Parathyroid adenoma (tissue), 2 donors: ENCODE measurements around the gene QRICH1.

Experiments used
- H2AFZ ChIP-seq: fragments of 300-600 bp; sonication (generic); one replicate; pipeline ENCODE4 v1.7.0; 2017; ENCODE audit warnings: antibody characterized with exemption, mild to moderate bottlenecking
- H3K27ac ChIP-seq: fragments of 300-600 bp; sonication (generic); one replicate; pipeline ENCODE4 v1.7.0; 2017
- H3K27me3 ChIP-seq: fragments of 300-600 bp; sonication (generic); one replicate; pipeline ENCODE4 v1.7.0; 2017; ENCODE audit warnings: low read length; ENCODE audit not compliant: control insufficient read depth, insufficient read depth
- H3K36me3 ChIP-seq: fragments of 300-600 bp; sonication (generic); one replicate; pipeline ENCODE4 v1.7.0; 2017; ENCODE audit warnings: low read length; ENCODE audit not compliant: control insufficient read depth, insufficient read depth
- H3K4me1 ChIP-seq: fragments of 300-600 bp; sonication (generic); one replicate; pipeline ENCODE4 v1.7.0; 2017; ENCODE audit warnings: control low read depth
- H3K4me2 ChIP-seq: fragments of 300-600 bp; sonication (generic); one replicate; pipeline ENCODE4 v1.7.0; 2017; ENCODE audit warnings: low read length
- H3K4me3 ChIP-seq: fragments of 300-600 bp; sonication (generic); one replicate; pipeline ENCODE4 v1.7.0; 2017; ENCODE audit warnings: low read depth, low read length
- H3K79me2 ChIP-seq: fragments of 300-600 bp; sonication (generic); one replicate; pipeline ENCODE4 v1.7.0; 2017; ENCODE audit warnings: control low read depth
- H3K9ac ChIP-seq: fragments of 300-600 bp; sonication (generic); one replicate; pipeline ENCODE4 v1.7.0; 2017; ENCODE audit warnings: mild to moderate bottlenecking
- H3K9me3 ChIP-seq: fragments of 300-600 bp; sonication (generic); one replicate; pipeline ENCODE4 v1.7.0; 2017; ENCODE audit warnings: low read length; ENCODE audit not compliant: control insufficient read depth
- CTCF ChIP-seq: fragments of 300-600 bp; sonication (generic); IDR thresholded peaks from one replicate; pipeline ENCODE4 v1.7.0; 2017; ENCODE audit warnings: antibody characterized with exemption, mild to moderate bottlenecking
- donor health status: primary hyperparathyroidism.

Gene QRICH1

GRCh38 chr3:49001155-49001554 is 92.7 kb downstream of the QRICH1 start:
- no peak for TF ChIP-seq CTCF
- H3K36me3 ChIP-seq = no peaks in the 10 kb centered on the region
- peaks cover 21% of the 10 kb centered on the region for H3K4me1 ChIP-seq
- H3K9me3 ChIP-seq = no peaks in the 10 kb centered on the region
- H3K4me3 ChIP-seq = no peak overlapping the region
- no peak overlapping the region for H2AFZ ChIP-seq
- H3K27me3 ChIP-seq = no peaks in the 10 kb centered on the region
- no peak overlapping the region for H3K27ac ChIP-seq
- no peak overlapping the region for H3K9ac ChIP-seq
- no peak overlapping the region for H3K4me2 ChIP-seq
- H3K79me2 ChIP-seq = peaks cover 27% of the 10 kb centered on the region

GRCh38 chr3:48999085-48999858 is 94.6 kb downstream of the QRICH1 start:
- H3K4me2 ChIP-seq = no peak overlapping the region
- peaks cover 18% of the 10 kb centered on the region for H3K79me2 ChIP-seq
- no peak for TF ChIP-seq CTCF

GRCh38 chr3:48997714-48998637 is 95.9 kb downstream of the QRICH1 start:
- Histone ChIP-seq H3K27ac (peak overlapping the region; percentile 65), H3K4me3 (no peak overlapping the region), H3K36me3 (no peaks in the 10 kb centered on the region), H3K4me2 (no peak overlapping the region), H2AFZ (peak overlapping the region; percentile 25), H3K9me3 (no peaks in the 10 kb centered on the region), H3K79me2 (peaks cover 18% of the 10 kb centered on the region), H3K9ac (no peak overlapping the region), H3K4me1 (peaks cover 21% of the 10 kb centered on the region), H3K27me3 (no peaks in the 10 kb centered on the region)
- TF ChIP-seq CTCF = no peak

More at GRCh38 chr3:48999085-48999858, 94.6 kb downstream of the QRICH1 start:
- no peak overlapping the region for H2AFZ ChIP-seq
- H3K4me1 ChIP-seq = peaks cover 21% of the 10 kb centered on the region
- no peaks in the 10 kb centered on the region for H3K9me3 ChIP-seq
- no peaks in the 10 kb centered on the region for H3K27me3 ChIP-seq
- H3K9ac ChIP-seq = no peak overlapping the region
- H3K27ac ChIP-seq = peak overlapping the region; percentile 65
- no peaks in the 10 kb centered on the region for H3K36me3 ChIP-seq
- H3K4me3 ChIP-seq = no peak overlapping the region

- no peak overlapping the region for H3K9ac ChIP-seq
- TF ChIP-seq CTCF = no peak
- no peaks in the 10 kb centered on the region for H3K36me3 ChIP-seq
- H3K27ac ChIP-seq = no peak overlapping the region
- H3K79me2 ChIP-seq = peaks cover 13% of the 10 kb centered on the region
- no peaks in the 10 kb centered on the region for H3K9me3 ChIP-seq
- peaks cover 21% of the 10 kb centered on the region for H3K4me1 ChIP-seq
- no peaks in the 10 kb centered on the region for H3K27me3 ChIP-seq
- no peak overlapping the region for H2AFZ ChIP-seq
- H3K4me3 ChIP-seq = no peak overlapping the region
- no peak overlapping the region for H3K4me2 ChIP-seq
Measured at GRCh38 chr3:48997102-48997635, 96.7 kb downstream of the QRICH1 start.
